HG03060 (cell line): ENCODE results near the gene KCNK6.

Source experiments
- ATAC-seq: cut with Tn5 transposase; IDR thresholded peaks from one replicate; pipeline ENCODE4 v1.9.1; 2021; ENCODE audit warnings: low read depth, moderate number of reproducible peaks; ENCODE audit not compliant: unreplicated experiment

The KCNK6 gene

DNA sequence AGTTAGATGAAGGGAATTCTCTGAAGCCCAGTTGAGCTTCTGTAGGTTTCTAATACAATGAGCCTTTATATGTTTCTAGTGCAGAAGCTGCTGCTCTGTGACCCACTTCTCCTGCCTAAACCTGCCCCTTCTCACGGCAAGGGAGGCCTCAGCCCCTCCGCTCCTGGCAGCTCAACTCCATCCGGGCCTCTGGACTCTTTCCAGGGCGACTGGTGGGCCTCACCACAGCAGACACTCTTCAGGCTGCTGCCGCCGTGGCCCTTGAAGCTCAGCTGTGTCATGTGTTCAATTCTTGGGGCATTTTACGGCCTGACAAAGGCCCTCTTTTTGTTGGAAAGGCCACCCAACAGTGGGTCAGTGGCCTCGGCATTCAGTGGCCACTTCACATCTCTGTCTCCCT is 25.6 kb upstream of the KCNK6 start:
- ATAC-seq, result no peak

DNA sequence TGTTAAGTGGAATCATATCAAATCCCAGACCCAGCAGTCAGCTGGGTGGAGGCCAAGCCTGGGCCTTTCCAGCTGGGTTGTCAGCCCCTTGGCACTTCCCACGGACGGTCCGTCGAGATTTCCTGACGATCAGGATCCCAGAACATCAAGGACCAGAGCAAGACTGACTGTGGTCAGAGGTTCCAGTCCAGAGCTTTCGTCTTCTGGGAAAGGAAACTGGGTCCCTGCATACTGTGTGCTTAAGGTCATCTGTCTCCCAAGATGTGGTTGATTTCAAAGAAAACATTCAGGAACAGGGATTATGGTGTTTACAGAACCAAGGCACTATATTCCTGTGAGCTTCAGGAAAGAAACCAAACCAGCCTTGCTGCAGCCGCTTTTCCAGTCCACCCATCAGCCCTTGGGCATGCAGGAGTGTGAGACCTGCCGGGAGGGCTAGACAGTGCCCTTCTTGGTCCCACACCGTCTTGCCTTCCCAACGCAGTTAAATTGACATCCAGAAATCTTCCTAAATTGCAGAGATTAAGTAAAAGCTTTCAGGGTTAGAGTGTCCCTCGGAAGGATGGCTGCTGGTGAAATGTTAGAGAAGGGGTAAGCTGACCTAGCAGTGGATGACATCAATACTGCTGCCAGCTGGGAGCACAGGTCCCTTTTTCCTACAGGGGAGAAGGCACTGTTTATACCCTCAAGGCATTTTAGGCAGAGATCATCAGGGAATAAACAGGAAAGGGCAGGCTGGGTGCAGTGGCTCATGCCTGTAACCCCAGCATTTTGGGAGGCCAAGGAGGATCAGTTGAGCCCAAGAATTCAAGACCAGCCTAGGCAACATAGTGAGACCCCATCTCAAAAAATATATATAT is 20.6 kb upstream of the KCNK6 start:
- ATAC-seq, result no peak

DNA sequence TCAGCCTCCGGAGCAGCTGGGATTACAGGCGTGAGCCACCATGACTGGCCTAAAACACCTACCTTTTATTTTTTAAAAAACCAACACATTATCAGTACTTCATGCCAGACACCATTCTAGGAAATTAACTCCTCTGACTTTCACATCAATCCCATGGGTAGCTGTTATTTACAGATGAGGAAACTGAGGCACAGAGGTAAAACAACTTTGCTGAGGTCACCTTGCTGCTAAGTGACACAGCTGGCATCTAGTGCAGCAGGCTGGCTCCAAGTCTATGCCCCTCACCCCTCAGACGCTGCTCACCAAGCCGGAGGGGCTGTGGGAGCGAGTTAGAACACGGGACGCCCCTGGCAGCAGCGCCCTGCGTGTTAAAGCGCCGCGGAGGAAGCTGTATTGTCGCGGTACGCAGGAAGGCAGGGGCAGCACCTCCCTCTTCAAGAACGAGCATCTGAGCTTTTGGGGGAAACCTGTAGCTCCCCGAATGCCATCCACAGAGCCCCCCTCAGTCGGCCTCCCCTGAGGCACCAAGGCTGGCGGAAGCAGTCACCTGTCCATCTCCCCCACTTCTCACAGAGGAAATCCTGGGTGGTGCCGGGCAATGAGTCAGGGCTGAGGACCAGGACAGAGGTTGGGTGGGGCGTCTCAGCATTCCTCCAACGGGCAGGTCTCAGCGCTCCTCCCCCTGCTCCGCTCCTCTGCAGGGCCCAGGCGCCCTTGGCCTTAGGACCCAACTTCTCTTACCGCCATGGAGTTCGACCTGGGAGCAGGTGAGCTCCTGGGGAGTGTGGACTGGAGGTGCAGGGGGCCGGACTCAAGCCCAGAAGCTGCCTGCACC is 15.9 kb upstream of the KCNK6 start, which contains the start of gene C19orf33:
Gene C19orf33, plus strand, starts transcription at position 735 of the 835 bp plus-strand sequence. Its CDS starts 11 bp downstream, at position 746.
- ATAC-seq, result no peak

DNA sequence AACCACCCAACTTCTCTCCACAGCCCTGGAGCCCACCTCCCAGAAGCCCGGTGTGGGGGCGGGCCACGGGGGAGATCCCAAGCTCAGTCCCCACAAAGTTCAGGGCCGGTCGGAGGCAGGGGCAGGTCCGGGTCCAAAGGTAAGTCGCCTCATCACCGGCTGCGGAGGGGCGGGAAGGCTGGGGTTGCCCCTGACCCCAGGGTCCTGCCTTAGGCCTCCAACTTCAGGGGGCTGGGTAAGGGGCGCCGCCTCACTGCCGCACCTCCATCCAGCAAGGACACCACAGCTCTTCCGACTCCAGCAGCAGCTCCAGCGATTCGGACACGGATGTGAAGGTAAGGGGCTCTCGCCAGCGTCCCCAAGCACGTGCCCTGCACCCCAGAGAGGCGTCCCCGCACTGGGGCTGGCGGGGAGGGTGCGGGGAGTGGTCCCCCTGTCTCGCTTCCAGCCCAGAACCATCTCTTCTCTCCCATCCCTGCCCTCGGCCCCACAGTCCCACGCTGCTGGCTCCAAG is 15.2 kb upstream of the KCNK6 start:
- ATAC-seq, result no peak

DNA sequence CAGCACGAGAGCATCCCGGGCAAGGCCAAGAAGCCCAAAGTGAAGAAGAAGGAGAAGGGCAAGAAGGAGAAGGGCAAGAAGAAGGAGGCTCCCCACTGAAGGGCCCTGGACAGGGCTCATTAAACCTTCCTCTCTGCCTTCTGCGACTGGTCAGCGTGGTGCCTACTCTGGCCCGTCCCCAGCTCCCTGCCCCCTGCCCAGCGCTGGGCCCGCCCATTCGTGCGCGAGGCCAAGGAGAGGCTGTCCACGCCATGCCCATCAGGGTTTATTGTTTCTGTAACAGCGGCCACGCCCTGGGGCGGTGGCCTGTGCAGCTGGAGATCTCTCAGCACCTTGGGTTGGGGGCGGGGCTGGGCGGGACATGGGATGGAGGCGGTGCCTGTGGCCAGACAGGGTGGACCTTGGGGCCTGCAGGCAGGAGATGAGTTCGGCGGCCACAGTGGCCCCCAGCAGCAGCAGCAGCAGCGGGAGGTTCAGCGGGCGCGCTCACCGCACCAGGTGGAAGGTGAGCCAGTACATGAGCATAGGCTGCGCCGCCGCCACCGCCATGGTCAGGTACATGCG is 14.7 kb upstream of the KCNK6 start:
- no peak for ATAC-seq

DNA sequence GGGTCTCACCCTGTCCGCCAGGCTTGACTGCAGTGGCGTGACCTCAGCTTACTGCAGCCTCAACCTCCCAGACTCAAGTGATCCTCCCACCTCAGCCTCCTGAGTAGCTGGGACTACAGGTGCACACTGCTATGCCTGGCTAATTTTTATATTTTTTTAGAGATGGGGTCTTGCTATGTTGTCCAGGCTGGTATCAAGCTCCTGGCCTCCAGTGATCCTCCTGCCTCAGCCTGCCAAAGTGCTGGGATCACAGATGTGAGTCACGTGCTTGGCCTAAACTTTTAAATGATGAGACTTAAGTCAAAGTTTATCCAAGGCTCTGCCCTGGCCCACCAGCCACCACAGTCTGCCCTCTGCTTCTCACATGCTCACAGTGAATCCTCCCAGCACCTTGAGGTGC is 13.4 kb upstream of the KCNK6 start:
- no peak for ATAC-seq

DNA sequence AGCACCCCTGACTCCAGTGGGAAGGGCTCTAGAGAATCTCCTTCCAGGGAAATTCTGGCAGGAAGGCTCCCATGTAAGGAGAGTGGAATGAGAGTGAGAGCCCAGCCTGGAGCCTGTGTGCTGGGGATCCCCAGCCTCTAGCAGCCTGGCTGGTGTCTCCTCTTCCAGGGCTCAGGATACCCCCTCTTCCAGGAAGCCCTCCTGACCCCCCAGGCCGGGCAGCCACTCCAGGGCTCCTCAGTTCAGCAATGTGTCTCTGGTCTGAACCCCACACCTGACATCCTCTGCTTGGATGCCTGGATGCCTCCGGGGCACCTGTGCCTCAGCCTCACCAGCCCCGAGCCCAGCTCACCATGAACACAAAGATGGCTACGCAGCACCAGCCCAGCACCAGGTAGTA is 12.6 kb upstream of the KCNK6 start:
- ATAC-seq, result no peak

DNA sequence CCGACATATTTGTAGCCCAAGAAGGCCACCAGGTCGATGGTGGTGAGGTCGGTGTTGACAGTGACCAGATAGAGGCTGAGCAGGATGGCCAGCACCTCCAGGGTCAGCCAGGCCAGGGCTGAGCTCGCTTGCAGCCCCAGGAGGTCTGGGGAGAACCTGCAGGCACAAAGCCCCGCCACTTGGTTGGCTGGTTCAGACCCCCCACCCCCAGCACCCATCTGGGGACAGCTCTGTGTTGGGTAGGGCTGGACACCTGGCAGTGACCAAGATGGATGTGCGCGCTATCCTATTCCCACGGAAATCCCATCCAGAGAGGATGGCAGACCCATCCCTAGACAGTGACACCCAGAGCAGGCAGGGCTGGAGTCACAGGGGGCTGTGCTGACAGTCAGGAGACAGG is 12.0 kb upstream of the KCNK6 start:
- no peak for ATAC-seq

DNA sequence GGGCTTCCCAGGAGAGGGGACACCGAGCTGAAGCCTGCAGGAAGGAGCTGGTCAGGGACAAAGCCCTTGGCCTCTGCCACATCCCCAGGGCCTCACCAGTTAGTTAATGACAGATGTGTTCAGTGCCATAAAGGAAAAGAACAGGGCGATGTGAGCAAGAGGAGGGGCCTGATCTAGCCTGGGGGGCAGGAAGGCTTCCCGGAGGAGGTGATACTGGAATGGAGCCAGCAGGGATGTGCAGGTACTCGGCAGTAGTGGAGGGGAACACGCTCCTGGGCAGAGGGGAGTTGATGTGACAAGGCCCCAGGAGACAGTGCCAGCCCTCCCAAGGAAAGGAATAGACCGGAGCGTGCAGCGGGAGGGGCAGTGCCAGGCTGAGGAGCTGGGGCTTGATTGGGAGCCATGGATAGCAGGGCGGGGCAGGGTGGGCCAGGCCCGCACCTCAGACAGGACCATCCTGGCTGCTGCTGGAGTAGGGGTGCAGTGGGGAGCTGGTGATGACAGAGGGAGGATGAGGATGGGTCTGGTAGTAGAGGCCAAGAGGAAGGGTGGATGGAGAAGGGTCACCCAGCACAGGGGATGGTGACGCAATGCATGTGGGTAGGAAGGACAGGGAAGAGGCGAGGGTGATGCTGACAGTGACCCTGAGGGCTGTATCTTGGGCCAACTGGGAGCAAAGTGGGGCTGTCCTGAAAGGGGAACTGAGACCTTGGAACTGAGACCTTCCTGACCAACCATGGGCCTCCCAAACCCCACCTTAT is 11.5 kb upstream of the KCNK6 start:
- ATAC-seq, result no peak

DNA sequence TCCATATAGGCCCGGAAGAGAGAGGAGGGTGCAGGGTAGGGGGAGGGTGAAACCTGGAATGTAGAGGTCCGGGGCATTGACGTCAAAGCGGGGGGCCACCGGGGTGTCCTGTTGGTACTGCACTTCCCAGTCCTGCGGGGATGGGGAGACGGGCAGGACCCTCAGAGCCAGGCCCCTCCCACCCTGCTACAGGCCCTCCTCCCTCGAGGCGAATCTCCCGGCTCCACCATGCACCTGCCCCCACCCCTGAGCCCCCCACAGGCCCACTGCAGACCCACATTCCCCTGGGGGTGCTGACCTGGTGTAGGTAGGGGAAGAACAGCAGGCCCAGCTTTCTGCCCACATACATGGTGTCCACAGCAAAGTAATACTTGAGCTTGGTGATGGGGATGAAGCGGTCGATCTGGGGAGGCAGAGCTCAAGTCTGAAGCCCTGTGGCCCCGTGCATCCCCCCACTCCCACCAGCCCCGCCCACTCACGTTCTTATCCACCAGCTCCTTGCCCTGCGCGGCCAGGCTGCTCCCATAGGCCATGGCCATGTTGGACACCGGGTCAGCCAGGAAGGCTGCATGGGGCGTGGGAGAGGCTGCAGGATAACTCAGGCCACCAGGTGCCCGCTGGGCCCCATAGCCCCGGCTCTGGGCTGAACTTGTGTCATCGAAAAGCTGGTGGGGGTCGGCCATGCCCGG is 10.6 kb upstream of the KCNK6 start:
- ATAC-seq, result no peak

DNA sequence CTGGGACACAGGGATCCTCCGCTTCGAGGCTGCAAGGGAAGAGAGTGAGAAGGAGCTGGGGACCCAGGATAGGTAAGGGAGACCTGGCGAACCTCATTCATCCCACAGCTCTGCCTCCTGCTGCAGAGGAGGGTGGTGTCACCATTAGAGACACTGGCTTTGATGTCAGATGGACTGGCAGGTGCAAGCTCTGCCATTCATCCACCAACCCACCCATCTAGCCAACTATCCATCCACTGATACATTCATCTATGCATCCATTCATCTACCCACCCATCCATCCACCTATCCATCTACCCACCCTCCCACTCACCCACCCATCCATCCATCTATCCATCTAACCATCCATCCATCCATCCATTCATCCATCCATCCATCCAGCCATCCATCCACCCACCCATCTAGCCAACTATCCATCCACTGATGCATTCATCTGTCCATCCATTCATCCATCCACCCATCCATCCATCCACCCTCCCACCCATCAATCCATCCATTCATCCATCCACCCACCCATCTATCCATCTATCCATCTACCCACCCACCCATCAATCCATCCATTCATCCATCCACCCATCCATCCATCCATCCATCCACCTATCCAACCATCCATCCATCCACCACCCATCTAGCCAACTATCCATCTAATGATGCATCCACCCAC is 9.9 kb upstream of the KCNK6 start:
- no peak for ATAC-seq

DNA sequence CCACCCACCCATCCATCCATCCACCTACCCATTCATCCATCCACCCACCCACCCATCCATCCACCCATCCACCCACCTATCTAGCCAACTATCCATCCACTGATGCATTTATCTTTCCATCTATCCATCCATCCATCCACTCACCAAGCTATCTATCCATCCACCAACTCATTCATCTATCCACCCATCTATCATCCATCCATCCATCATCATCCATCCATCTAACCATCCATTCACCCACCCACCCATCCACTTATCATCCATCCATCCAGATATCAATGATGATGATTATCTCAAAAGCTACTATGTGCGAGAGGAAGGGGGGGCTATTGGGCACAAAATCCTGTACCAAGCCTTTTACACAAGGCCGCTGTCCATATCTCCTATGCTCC is 9.4 kb upstream of the KCNK6 start:
- no peak for ATAC-seq

DNA sequence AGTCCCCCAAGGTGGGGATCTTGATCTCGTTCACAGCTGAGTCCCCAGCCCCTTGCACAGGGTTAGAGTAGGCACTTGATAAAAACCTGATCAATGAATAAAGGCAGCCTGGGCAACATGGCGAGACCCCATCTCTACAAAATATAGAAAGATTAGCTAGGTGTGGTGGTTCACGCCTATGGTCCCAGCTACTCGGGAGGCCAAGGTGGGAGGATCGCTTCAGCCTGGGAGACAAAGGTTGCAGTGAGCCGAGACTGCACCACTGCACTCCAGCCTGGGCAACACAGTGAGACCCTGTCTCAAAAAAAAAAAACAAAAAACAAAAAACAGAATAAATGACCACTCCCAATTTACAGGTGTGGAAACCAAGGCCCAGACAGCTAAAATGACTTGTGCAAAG is 8.7 kb upstream of the KCNK6 start:
- ATAC-seq, result no peak

DNA sequence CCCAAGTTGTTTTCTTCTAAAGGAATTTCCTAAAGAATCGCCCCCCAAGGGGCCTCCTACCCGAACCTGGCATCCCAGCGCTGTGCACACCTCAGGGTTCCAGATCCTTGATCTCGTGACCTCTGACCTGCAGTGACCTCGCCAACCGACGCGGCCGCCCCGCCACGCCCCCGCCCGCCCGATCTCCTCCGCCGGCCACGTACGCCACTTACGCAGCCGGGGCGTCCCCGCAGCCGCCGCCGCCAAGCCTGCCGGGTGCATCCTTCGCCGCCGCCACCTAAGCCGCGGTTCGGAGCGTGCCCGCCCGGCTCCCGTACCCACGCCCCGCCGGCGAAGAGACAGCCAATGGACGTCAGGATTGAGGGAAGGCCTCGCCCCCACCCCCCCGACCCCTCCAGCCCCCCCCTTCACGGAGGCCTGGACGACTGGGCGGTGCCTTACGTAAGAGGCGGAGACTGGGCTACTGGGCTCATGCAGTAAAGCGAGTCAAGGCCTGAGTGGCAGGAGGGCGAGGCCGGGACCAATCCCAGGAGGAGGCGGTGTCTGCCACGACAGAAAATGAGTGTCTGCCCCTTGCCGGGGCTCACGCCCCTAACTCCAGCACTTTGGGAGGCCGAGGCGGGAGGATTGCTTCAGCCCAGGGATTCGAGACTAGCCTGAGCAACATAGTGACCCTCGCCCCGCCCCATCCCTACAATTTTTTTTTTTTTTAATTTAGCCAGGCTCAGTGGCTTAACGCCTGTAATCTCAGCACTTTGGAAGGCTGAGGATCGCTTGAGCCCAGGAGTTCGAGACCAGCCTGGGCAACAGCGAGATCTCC is 3.8 kb upstream of the KCNK6 start, which contains the start of gene YIF1B:
Gene YIF1B, minus strand, starts transcription at position 291 of the 820 bp plus-strand sequence. Its CDS starts 30 bp downstream, at position 261.
- ATAC-seq, result peak; percentile 73

DNA sequence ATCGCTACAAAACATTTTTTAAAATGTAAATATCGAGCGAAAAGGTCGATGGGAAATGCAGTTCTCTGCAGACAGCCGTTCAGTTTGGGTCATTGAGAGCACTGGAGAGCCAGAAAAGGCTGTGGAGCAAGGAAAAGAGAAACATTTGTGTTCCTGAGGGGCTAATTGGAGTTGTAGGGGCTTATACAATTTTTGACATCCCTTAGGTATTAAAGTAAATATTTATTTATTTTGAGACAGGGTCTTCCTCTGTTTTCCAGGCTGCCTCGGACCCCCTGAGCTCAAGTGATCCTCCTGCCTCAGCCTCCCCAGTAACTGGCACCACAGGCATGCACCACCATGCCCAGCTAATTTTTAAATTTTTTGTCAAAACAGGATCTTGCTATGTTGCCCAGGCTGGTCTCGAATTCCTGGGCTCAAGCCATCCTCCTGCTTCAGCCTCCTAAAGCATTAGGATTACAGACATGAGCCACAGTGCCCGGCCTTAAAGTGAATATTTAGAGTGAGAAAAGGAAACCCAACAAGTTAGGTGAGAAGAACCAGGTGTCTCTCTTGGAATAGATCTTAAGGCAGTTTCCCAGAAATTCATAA is 3.1 kb upstream of the KCNK6 start:
- no peak for ATAC-seq

DNA sequence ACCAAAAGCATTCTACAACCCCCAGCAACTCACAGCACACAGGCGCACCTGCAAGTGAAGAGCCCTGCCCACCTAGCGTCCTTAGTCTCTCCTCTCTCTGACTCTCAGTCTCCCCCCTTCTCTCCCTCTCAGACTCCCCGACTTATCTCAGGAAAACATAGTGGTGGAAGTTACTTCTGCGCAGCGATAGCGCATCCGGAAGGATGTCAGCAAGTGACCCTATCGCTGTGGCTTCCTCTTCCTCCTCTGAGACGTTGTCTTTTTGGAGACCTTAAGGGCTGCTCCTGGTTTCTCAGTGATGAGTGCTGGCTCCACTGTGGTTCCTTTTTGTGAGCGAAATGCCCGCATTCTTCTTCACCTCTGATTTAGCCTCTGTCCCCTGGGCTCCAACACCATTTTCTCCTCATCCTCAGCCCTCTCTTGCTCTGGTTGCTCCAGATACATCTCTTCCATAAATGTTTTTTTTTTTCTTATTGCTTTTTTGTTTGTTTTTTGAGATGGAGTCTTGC is 2.5 kb upstream of the KCNK6 start:
- no peak for ATAC-seq

DNA sequence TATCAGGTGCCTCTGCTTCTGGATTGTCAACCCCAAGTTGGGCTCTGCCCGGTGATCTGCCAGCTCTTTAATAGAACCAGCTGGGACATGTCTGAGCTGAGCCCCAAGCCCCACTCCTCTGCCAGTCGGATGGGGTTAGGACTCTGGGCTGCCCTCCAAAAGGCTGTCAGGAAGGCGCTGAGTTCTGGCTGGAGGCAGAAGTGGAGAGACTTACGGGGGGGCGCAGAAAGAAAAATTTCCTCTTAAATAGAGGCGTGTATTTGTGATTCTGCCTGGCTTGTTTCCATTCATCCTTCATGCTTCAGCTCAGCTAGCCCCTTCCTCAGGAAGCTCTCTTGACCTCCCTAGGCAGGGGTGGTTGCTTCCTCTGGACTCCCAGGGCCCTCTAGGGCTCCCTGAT is 985 bp upstream of the KCNK6 start:
- no peak for ATAC-seq

DNA sequence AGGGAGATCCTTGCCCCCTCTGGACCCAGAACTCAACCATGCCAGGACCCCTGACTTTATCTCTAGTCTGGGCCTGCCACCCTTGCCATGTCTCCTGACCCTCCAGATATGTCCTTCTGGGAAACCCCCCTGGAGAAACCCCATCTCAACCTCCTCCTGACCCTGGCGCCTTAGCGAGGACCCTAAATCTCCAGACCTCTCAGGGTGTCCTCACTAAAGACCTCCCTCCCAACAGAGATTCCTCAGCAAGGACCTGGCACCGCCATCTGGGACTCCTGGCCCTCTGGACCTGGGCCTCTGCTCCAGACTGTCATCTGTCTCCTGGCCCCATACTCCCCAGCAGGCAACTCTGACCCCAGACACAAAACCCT is 1.3 kb downstream of the KCNK6 start:
- ATAC-seq, result no peak
